ENCODE measurements around the gene ZNF831. TPM values are rescaled to one million over a fixed set of nuclear protein-coding genes. Genes with fewer than 3 reads are reported as not detected.
A peak's percentile ranks its signal among the peaks of the same experiment; 100 is the strongest.

The ZNF831 gene
- total and polyA plus RNA-seq, 5 experiments from 2014 or later: 5.5 to 29.9 (median 6.2) TPM

- Mint-ChIP-seq H3K9me3 (peaks cover 0 to 7% (median 0%) of the 10 kb centered on the region in 9 donors), H3K27me3 (no peaks in the 10 kb centered on the region), H3K27ac (peak overlapping the region in 3 of 10 donors; percentile 52 to 97 (median 68)), H3K4me3 (no peak overlapping the region), H3K36me3 (peaks cover 0 to 9% (median 0%) of the 10 kb centered on the region in 3 donors), H3K4me1 (peaks cover 22 to 71% (median 54%) of the 10 kb centered on the region in 4 donors)
- ATAC-seq: no peak
- POLR2A ChIA-PET: interaction anchor here (1.1 to 2.1 kb wide), 2 partner anchors 9 to 20 kb away, joined by 3 to 16 read pairs; no protein-coding TSS in a partner anchor
- no peak for DNase-seq
Measured at GRCh38 chr20:59143326-59143725, 20.3 kb upstream of the ZNF831 start.

DNA sequence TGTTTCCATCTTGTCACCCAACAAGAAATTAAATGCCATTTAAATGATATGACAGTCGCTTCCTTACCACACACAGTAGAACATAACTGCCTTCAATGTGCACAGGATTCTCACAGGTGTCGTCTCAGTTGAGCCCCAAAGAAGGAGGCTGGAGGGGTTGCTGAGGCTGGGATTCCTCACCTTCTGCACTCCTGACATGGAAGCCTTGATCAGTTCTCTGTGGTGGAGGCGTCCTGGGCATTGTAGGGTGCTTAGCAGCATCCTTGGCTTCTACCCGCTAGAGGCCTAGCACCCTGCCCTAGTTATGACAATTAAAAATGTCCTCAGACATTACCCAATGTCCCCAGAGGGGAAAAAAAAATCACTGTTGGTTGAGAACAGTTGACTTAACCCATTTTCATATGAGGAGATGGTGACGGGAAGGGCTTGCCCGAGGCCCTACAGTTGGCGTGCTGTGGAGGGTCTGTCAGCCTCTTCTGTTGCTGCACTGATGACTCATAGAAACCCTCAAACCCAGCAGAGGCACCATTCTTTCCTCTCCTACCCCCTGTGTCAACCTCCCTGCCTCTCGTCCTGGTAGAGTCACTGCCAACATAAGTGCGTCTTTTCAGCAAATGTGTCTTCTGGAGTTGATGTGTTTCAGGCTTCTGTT, 19.3 kb upstream of the ZNF831 start:
- POLR2A ChIA-PET: interaction anchor here (1.1 to 2.1 kb wide), 2 partner anchors 8 to 21 kb away, joined by 3 to 16 read pairs; no protein-coding TSS in a partner anchor
- peaks cover 0 to 12% (median 0%) of the 10 kb centered on the region in 3 donors for H3K36me3 Mint-ChIP-seq
- peak overlapping the region; percentile 95 to 98 (median 97) for H3K27ac Mint-ChIP-seq
- H3K9me3 Mint-ChIP-seq: peaks cover 0 to 10% (median 0%) of the 10 kb centered on the region in 9 donors
- peak overlapping the region in 9 of 10 donors; percentile 45 to 93 (median 75) for H3K4me3 Mint-ChIP-seq
- peaks cover 22 to 72% (median 60%) of the 10 kb centered on the region in 4 donors for H3K4me1 Mint-ChIP-seq
- no peaks in the 10 kb centered on the region for H3K27me3 Mint-ChIP-seq
- peak; percentile 16 to 61 for ATAC-seq
- peak in 2 of 10 donors; percentile 37 to 73 for DNase-seq

DNA sequence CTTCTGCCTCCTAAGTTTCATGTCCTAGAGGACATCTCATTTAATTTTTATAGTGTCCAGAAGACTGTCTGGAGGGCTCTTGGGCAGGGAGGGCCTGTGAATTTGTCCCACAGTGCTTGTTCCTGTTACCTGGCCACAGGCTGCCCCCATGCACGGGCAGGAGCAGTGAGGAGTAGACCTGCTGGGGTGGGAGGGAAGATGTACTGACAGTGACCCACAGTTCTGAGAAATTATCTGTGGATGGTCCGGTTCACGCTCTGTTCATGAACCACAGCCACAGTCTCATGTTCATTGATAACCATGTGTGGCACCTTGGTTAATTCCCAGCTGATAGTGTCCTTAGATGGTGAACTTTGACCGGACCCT, 18.8 kb upstream of the ZNF831 start:
- POLR2A ChIA-PET: no interaction called here
- Mint-ChIP-seq H3K9me3 (peaks cover 0 to 10% (median 0%) of the 10 kb centered on the region in 9 donors), H3K36me3 (peaks cover 0 to 12% (median 0%) of the 10 kb centered on the region in 3 donors), H3K27me3 (no peaks in the 10 kb centered on the region), H3K4me3 (peak overlapping the region; percentile 19 to 93 (median 88)), H3K27ac (peak overlapping the region; percentile 95 to 98 (median 97)), H3K4me1 (peaks cover 23 to 73% (median 64%) of the 10 kb centered on the region in 4 donors)
- ATAC-seq (no peak), DNase-seq (no peak)

- H3K4me3 Mint-ChIP-seq: peak overlapping the region; percentile 80 to 98 (median 90)
- peaks cover 26 to 73% (median 67%) of the 10 kb centered on the region in 4 donors for H3K4me1 Mint-ChIP-seq
- POLR2A ChIA-PET: interaction anchor here (0.7 to 8.6 kb wide), 6 partner anchors 14 to 113 kb away, joined by 3 to 190 read pairs (median 25); partner anchors contain the start of genes ATP5F1E and ZNF831
- no peak for ATAC-seq
- no peaks in the 10 kb centered on the region for H3K27me3 Mint-ChIP-seq
- H3K9me3 Mint-ChIP-seq: peaks cover 0 to 10% (median 0%) of the 10 kb centered on the region in 9 donors
- DNase-seq: no peak
- peak overlapping the region; percentile 95 to 98 (median 97) for H3K27ac Mint-ChIP-seq
- H3K36me3 Mint-ChIP-seq: peaks cover 0 to 12% (median 0%) of the 10 kb centered on the region in 3 donors
Measured at GRCh38 chr20:59145247-59145923, 18.2 kb upstream of the ZNF831 start.

DNA sequence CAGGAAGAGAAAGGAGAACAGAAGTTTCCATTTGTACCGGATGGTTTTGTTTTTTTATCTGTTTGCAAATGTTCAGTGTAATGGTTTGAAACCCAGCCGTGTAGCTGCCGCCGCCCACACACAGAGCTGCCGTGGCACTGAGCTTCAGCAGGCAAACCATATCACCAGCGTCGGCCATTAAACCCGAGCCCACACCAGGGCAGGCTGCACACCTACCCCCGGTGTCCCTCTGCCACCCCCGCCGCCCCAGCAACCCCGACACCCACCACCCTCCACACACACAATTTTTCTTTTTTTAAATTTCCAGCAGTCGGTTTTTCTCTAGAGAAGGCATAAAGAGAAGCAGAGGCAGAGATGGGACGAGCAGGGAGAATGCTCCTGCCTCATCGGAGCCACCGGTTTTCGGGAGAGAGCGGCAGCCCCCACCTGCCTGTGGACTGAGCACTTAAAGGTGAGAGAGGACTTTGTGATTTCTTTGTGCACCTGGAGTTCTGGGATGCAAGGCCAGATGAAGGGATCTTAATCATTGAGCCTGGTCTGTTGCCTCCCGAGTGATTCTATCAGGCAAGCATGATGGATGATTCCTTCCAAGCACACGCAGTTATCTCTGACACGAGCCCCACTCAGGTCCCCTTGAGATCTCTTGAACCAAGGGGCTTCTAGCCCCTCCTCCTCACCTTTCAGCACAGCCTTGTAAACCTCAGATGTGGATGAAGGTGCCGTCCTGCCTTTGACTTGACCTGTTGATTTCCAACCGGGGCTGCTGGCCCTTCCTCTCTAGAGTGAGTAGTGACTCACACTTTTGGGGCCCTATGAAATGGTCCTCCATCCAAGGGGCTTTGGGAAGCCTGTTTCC, 17.5 kb upstream of the ZNF831 start:
- ATAC-seq (peak; percentile 52 to 57), DNase-seq (peak in 9 of 10 donors; percentile 28 to 86 (median 64))
- Mint-ChIP-seq H3K4me3 (peak overlapping the region; percentile 80 to 98 (median 90)), H3K4me1 (peaks cover 29 to 78% (median 73%) of the 10 kb centered on the region in 4 donors), H3K27me3 (no peaks in the 10 kb centered on the region), H3K27ac (peak overlapping the region; percentile 95 to 98 (median 97)), H3K36me3 (peaks cover 0 to 12% (median 0%) of the 10 kb centered on the region in 3 donors), H3K9me3 (peaks cover 0 to 10% (median 0%) of the 10 kb centered on the region in 9 donors)
- POLR2A ChIA-PET: interaction anchor here (0.7 to 8.6 kb wide), 10 partner anchors 10 to 114 kb away, joined by 3 to 190 read pairs (median 6); partner anchors contain the start of genes ATP5F1E and ZNF831

DNA sequence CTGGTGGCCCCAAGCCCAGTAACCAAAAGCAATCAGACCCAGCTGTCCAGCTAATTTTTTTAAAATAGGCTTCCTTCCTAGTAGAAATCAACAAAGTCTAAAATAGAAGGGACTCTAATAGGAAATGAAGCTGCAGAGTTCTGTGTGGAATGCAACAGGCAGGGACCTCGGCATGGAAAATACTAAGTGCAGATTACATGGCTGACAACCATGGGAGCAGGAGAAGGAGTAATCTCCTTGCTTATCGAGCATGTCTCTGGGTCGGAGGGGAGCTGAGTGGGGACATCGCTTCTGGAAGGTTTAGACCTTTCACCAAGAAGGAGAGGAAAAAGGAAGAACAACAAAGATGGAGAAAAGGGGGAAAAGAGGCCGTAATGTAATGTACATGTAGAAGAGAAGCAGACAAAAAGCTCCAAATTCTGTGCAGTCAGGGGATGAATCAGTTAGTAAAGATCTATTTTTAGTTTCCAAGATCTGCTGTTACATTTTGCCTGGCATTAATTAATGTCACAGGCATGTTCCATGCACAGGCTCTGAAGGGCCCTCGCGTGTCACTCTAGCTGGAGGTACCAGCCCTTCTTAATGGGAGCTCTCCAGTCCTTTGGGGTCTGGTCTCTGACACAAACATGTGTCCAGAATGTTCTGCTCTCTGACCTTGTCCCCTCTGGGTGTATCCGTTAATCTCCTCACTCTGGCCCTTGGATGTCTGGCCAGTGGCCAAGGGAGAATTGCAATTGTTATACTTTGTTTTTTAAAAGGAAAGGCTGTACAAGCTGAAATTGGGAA, 16.6 kb upstream of the ZNF831 start:
- peak overlapping the region; percentile 80 to 98 (median 90) for H3K4me3 Mint-ChIP-seq
- DNase-seq: no peak

GRCh38 chr20:59147586-59147985, 16.0 kb upstream of the ZNF831 start:
- Mint-ChIP-seq H3K4me1 (peaks cover 41 to 90% (median 87%) of the 10 kb centered on the region in 4 donors), H3K36me3 (peaks cover 0 to 15% (median under 1%) of the 10 kb centered on the region in 3 donors), H3K4me3 (peak overlapping the region; percentile 80 to 98 (median 90)), H3K27me3 (no peaks in the 10 kb centered on the region), H3K9me3 (peaks cover 0 to 10% (median 0%) of the 10 kb centered on the region in 9 donors), H3K27ac (peak overlapping the region; percentile 95 to 98 (median 97))
- DNase-seq (no peak), ATAC-seq (no peak)
- POLR2A ChIA-PET: interaction anchor here (0.6 to 8.6 kb wide), 8 partner anchors 8 to 255 kb away, joined by 3 to 190 read pairs (median 9); partner anchors contain the start of gene ZNF831

More for the DNA sequence above, 16.6 kb upstream of the ZNF831 start:
- peaks cover 0 to 12% (median 0%) of the 10 kb centered on the region in 3 donors for H3K36me3 Mint-ChIP-seq
- H3K27me3 Mint-ChIP-seq: no peaks in the 10 kb centered on the region
- POLR2A ChIA-PET: interaction anchor here (0.8 to 8.6 kb wide), 9 partner anchors 9 to 114 kb away, joined by 3 to 190 read pairs (median 8); partner anchors contain the start of genes ATP5F1E and ZNF831
- H3K9me3 Mint-ChIP-seq: peaks cover 0 to 10% (median 0%) of the 10 kb centered on the region in 9 donors
- H3K27ac Mint-ChIP-seq: peak overlapping the region; percentile 95 to 98 (median 97)
- no peak for ATAC-seq
- H3K4me1 Mint-ChIP-seq: peaks cover 35 to 84% (median 81%) of the 10 kb centered on the region in 4 donors

- Mint-ChIP-seq H3K27me3 (no peaks in the 10 kb centered on the region), H3K27ac (peak overlapping the region; percentile 96 to 100 (median 99)), H3K36me3 (peaks cover 0 to 17% (median 3%) of the 10 kb centered on the region in 3 donors), H3K4me1 (peaks cover 52 to 97% (median 97%) of the 10 kb centered on the region in 4 donors), H3K9me3 (peaks cover 0 to 10% (median 0%) of the 10 kb centered on the region in 9 donors), H3K4me3 (peak overlapping the region; percentile 51 to 86 (median 75))
- ATAC-seq (no peak), DNase-seq (peak in 2 of 10 donors; percentile 43 to 68)
- POLR2A ChIA-PET: interaction anchor here (0.7 to 8.6 kb wide), 9 partner anchors 11 to 260 kb away, joined by 3 to 190 read pairs (median 10); partner anchors contain the start of gene ZNF831
Measured at GRCh38 chr20:59148701-59149493, 14.7 kb upstream of the ZNF831 start.

- ATAC-seq (peak; percentile 71 to 85), DNase-seq (peak; percentile 55 to 95 (median 86))
- POLR2A ChIA-PET: interaction anchor here (0.6 to 8.6 kb wide), 10 partner anchors 8 to 261 kb away, joined by 3 to 190 read pairs (median 6); partner anchors contain the start of gene ZNF831
- Mint-ChIP-seq H3K27ac (peak overlapping the region; percentile 96 to 100 (median 99)), H3K36me3 (peaks cover 0 to 17% (median 3%) of the 10 kb centered on the region in 3 donors), H3K4me1 (peaks cover 54 to 97% (median 97%) of the 10 kb centered on the region in 4 donors), H3K27me3 (no peaks in the 10 kb centered on the region), H3K4me3 (peak overlapping the region; percentile 62 to 86 (median 75)), H3K9me3 (peaks cover 0 to 10% (median 0%) of the 10 kb centered on the region in 9 donors)
Measured at GRCh38 chr20:59149678-59150504, 13.7 kb upstream of the ZNF831 start.

Measured in naive thymus-derived CD8-positive, alpha-beta T cell (primary cell).